ENCODE results near the gene RADX.

Gene RADX

DNA sequence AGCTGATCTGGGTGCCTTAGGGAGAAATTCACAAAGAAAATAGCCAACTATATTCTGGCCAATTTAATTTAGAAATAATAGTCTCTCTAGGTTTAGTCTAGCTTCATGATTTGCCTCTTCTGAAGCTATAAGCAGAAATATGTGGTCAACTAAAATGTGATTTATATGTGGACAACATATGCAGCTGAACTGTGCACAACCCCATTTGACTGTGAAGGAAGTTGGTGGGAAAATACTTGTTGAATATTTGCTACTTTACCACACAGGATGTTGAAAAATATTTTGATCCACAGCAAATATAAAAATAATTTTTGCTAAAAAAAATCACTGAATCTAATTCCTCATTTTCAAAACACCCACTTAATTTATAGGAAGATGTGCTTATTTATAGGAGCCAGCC, 99.0 kb downstream of the RADX start:
- no peak overlapping the region for H3K4me3 Mint-ChIP-seq
- H3K36me3 Mint-ChIP-seq: no peaks in the 10 kb centered on the region
- H3K27ac Mint-ChIP-seq: no peak overlapping the region
- no peak for ATAC-seq (ENCODE audit: low read depth)
- H3K4me1 Mint-ChIP-seq: no peaks in the 10 kb centered on the region
- H3K27me3 Mint-ChIP-seq: peaks cover 2% of the 10 kb centered on the region
- no peak for DNase-seq (ENCODE audit: low spot score in 2 of 2)
- H3K9me3 Mint-ChIP-seq: no peaks in the 10 kb centered on the region

DNA sequence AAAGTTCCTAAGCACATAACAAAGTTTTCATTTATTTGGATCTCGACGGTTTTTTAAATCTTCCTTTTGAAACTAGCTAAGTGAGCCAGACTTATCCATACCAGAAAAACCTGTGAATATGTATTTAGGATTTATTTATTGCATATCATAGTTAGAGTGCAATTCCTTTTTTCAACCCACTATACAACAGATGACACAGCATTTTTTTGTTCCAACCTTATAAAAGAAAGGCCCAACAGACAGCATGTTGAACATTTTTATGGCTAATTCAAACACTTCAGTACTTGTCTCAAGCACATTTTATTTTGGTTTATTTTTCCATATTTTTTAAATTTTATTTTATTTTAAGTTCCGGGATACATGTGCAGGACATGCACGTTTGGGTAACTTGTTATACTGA, 99.6 kb downstream of the RADX start:
- no peak for ATAC-seq (ENCODE audit: low read depth)
- H3K36me3 Mint-ChIP-seq: no peaks in the 10 kb centered on the region
- DNase-seq (ENCODE audit: low spot score in 2 of 2): no peak
- H3K4me3 Mint-ChIP-seq: no peak overlapping the region
- H3K4me1 Mint-ChIP-seq: no peaks in the 10 kb centered on the region
- no peak overlapping the region for H3K27ac Mint-ChIP-seq
- H3K9me3 Mint-ChIP-seq: no peaks in the 10 kb centered on the region
- H3K27me3 Mint-ChIP-seq: peaks cover 2% of the 10 kb centered on the region

DNA sequence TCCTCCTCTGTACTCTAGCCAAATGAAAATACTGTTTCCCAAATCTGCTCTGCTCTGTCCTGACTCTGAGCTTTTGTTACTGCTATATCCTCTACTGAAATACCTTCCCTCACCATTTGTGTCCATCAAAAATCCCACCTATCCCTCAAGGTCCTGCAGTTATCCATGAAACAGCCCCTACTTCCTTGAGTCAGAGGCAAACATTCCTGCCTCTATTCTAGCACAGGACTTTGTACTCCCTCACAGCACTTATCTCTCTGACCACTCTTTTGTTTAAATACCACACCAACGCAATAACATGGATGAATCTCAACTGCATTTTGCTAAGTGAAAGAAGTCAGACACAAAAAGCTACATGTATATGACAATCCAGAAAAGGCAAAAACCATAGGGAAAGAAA, 104.2 kb downstream of the RADX start:
- no peaks in the 10 kb centered on the region for H3K36me3 Mint-ChIP-seq
- ATAC-seq (ENCODE audit: low read depth): no peak
- no peak overlapping the region for H3K27ac Mint-ChIP-seq

DNA sequence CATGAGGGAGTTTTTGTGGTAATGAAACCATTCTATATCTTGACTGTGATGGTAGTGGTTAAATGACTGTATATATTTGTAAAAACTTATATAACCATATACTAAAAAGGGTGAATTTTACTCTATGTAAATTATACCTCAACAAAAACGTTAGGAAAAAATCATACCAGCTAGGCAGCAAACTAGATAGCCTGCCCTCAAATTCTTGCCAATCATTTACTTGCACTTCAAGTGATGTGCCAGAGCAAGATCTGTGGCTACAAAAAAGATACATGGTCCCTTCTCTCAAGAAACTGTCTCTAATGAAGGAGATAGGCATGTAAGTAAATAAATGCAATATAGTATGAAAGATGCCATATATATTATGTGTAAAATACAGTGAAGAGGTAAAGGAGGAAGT, 104.7 kb downstream of the RADX start:
- no peaks in the 10 kb centered on the region for H3K4me1 Mint-ChIP-seq
- no peak for ATAC-seq (ENCODE audit: low read depth)

More for the DNA sequence above, 104.2 kb downstream of the RADX start:
- H3K9me3 Mint-ChIP-seq: no peaks in the 10 kb centered on the region
- H3K4me3 Mint-ChIP-seq: no peak overlapping the region
- DNase-seq (ENCODE audit: low spot score in 2 of 2): no peak
- H3K4me1 Mint-ChIP-seq: no peaks in the 10 kb centered on the region
- H3K27me3 Mint-ChIP-seq: peaks cover 2% of the 10 kb centered on the region

DNA sequence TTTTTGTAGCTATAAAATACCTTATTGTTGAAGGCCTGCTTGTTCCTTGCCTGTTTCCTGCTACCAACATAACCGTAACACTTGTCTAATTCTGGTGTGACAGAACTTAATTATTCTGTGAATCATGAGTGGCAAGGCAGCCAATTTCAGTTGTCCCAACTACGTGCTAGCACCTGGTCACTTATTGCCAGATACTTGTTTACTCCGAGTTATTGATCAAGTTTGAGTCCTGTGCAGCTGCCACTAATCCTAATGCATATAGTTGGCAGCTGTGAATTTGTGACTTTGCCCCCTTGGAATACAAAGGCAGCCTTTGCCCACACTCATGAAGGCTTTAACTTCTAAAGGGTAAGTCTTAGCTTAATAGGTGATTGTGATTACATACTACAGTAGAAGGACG, 106.9 kb downstream of the RADX start:
- Mint-ChIP-seq H3K4me1 (no peaks in the 10 kb centered on the region), H3K9me3 (peaks cover 1% of the 10 kb centered on the region)
- no peak for ATAC-seq (ENCODE audit: low read depth)

More for the DNA sequence above, 104.7 kb downstream of the RADX start:
- no peak overlapping the region for H3K4me3 Mint-ChIP-seq
- no peak overlapping the region for H3K27ac Mint-ChIP-seq
- H3K36me3 Mint-ChIP-seq: no peaks in the 10 kb centered on the region
- peaks cover 2% of the 10 kb centered on the region for H3K27me3 Mint-ChIP-seq
- DNase-seq (ENCODE audit: low spot score in 2 of 2): no peak
- H3K9me3 Mint-ChIP-seq: no peaks in the 10 kb centered on the region

DNA sequence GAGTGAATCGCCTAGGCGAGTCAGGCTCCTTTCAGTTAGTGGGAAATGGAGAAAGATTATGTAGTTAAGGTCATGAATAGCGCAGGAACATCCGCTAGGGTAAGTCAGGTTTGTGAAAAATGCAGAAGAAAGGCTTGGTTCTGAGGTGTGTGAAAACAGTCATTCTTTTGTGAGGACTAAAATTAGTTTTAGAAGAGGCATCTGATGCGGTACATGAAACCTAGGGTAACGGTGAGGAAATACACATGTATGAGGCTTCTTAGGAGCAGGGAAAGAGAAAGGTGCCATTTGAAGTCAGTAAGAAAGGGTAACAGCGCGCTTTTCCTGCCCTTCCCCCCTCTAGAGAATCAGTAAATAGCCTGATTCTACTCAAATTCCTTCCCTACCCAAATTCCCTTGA, 114.2 kb downstream of the RADX start:
- H3K27ac Mint-ChIP-seq: no peak overlapping the region
- H3K36me3 Mint-ChIP-seq: no peaks in the 10 kb centered on the region
- DNase-seq (ENCODE audit: low spot score in 2 of 2) (no peak), ATAC-seq (ENCODE audit: low read depth) (no peak)
- H3K27me3 Mint-ChIP-seq: peaks cover 13% of the 10 kb centered on the region
- peaks cover 1% of the 10 kb centered on the region for H3K9me3 Mint-ChIP-seq
- peaks cover 4% of the 10 kb centered on the region for H3K4me1 Mint-ChIP-seq
- no peak overlapping the region for H3K4me3 Mint-ChIP-seq

More for the DNA sequence above, 106.9 kb downstream of the RADX start:
- no peak for DNase-seq (ENCODE audit: low spot score in 2 of 2)
- Mint-ChIP-seq H3K4me3 (no peak overlapping the region), H3K27me3 (peaks cover 4% of the 10 kb centered on the region), H3K27ac (no peak overlapping the region), H3K36me3 (no peaks in the 10 kb centered on the region)

DNA sequence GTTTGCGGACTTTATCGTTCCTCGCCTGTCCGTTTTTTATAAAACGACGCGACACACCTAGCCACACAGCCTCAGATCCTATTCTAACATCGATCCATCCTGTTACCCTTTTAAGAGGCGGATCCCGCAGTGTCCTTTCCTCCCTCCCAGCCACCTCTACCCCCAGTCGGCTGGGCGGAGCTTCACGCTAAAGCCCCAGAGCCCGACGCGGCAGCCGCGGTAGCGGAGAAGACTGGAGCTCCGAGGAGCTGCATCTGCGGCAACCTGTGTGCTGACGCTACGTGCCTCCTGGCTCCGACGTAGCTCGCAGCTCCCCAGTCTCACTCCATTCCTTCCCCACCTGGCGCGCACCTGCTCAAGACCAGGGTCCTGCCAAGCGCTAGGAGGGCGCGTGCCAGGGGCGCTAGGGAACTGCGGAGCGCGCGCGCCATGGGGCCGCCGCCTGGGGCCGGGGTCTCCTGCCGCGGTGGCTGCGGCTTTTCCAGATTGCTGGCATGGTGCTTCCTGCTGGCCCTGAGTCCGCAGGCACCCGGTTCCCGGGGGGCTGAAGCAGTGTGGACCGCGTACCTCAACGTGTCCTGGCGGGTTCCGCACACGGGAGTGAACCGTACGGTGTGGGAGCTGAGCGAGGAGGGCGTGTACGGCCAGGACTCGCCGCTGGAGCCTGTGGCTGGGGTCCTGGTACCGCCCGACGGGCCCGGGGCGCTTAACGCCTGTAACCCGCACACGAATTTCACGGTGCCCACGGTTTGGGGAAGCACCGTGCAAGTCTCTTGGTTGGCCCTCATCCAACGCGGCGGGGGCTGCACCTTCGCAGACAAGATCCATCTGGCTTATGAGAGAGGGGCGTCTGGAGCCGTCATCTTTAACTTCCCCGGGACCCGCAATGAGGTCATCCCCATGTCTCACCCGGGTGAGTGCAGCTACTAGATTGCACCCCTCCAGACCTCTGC, 115.0 kb downstream of the RADX start, which contains the start of gene RNF128:
RNF128 (plus strand) TSS at position 217 of the 953 bp plus-strand sequence; CDS start at position 430, 213 bp downstream.
- no peak within 1 kb of the TSS for H3K27ac Mint-ChIP-seq
- H3K36me3 Mint-ChIP-seq: no peaks in the 10 kb centered on the region
- peak within 1 kb of the TSS; percentile 60 for H3K4me3 Mint-ChIP-seq
- DNase-seq (ENCODE audit: low spot score in 2 of 2) (no peak), ATAC-seq (ENCODE audit: low read depth) (no peak)
- peaks cover 13% of the 10 kb centered on the region for H3K27me3 Mint-ChIP-seq
- peaks cover 4% of the 10 kb centered on the region for H3K4me1 Mint-ChIP-seq
- peaks cover 1% of the 10 kb centered on the region for H3K9me3 Mint-ChIP-seq

DNA sequence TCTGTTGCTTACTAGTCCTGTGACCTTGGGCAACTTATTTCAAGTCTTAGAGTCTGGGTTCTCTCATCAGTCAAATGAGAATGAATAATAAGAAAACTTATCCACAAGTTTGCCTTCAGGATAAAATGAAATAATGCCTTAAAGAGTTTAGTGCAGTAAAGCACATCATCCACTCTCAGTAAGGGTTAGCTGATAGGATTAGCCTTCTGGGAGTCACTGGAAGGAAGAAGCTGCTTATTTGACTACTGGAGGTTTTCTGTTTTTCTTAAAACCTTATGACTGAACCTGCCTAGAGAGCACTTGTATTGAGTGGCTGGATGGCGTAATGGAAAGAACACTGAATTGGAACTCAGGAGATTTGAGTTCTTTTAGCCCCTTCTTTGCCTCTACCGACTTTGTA, 116.6 kb downstream of the RADX start:
- H3K9me3 Mint-ChIP-seq: peaks cover 1% of the 10 kb centered on the region
- H3K36me3 Mint-ChIP-seq: no peaks in the 10 kb centered on the region
- DNase-seq (ENCODE audit: low spot score in 2 of 2) (no peak), ATAC-seq (ENCODE audit: low read depth) (no peak)
- H3K27ac Mint-ChIP-seq: no peak overlapping the region
- no peak overlapping the region for H3K4me3 Mint-ChIP-seq
- H3K4me1 Mint-ChIP-seq: peaks cover 4% of the 10 kb centered on the region
- H3K27me3 Mint-ChIP-seq: peaks cover 13% of the 10 kb centered on the region

All from memory B cell (primary cell).